ENCODE data around the gene GLIS2.

DNA sequence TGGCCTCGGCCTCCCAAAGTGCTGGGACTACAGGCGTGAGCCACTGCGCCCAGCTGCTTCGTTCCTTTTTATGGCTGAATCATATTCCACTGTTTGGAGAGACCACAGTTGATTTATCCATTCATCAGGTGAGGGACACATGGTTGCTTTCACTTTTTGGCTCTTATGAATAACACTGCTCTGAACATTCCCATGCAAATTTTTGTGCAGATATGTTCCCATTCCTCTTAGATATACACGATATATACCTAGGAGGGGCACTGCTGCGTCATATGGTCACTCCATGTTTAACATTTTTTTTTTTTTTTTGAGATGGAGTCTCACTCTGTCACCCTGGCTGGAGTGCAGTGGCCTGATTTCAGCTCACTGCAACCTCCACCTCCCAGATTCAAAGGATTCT lies 13.9 kb upstream of the GLIS2 start:
- TF ChIP-seq EZH2 (IDR thresholded peaks at IDR 0.05; ENCODE audit: borderline replicate concordance, control insufficient read depth, low read depth, low read length) = no peak
- TF ChIP-seq POLR2A (IDR thresholded peaks at IDR 0.05; ENCODE audit: low read depth, low read length) = no peak
